Measurements from ENCODE around the gene HSPA5.
"Not testable (repeated sequence)": the region's sequence is repeated elsewhere in the genome, so short reads cannot be mapped to it uniquely, and the experiment has no call there.

HSPA5 gene

DNA sequence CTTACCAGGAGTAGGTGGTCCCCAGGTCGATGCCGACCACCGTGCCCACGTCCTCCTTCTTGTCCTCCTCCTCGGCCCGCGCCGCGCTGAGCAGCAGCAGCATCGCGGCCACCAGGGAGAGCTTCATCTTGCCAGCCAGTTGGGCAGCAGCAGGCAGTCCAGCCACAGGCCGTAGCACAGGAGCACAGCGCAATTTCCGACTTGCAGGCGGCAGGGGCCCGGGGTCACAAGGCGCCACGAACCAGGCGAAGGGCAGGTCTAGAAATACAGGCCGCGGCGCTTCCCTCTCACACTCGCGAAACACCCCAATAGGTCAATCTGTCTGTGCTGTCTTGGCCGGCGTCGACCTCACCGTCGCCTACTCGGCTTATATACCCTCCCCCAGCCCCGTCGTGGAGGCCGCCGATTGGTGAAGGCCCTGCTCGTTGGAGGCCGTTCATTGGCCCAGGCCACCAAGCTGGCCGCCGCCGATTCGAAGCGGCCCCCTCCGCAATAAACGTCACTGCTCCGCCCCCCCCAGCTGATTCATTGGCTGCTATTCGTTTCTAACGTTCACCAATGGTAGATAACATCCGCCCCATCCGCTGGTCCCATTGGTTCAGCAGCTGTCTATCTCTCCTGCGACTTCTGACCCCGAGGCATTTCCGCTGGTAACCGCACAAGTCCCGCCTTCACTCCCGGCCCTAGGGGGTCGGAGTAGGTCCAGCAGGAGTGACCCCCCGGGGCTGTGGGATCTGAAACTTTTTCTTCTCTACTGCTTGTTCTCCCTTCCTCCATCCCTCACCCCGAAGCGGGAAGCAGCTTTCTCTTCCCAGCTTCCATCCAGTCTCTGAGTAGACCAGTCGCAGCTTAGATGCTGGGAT lies at the start of gene HSPA5:
TSS of gene HSPA5 (minus strand) at position 344 of the 863 bp plus-strand sequence. CDS start at position 127, 217 bp downstream.
- DNase-seq (ENCODE audit: low read depth in 2 of 2, low spot score in 1 of 2), result peak; percentile 99

DNA sequence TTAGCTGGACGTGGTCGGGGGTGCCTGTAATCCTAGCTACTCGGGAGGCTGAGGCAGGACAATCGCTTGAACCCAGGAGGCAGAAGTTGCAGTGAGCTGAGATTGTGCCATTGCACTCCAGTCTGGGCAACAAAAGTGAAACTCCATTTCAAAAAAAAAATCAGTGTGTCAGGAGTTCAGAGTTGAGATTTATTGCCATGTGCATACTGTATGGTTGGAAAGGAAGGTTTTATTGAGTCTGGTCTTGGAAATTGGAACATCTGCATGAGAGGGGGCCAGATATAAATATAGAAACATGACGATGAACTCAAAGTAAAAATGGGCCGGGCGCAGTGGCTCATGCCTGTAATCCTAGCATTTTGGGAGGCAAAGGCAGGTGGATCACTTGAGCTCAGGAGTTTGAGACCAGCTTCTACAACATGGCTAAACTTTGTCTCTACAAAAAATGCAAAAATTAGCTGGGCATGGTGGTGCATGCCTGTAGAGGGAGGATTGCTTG lies 45.8 kb upstream of the HSPA5 start:
- not testable (repeated sequence) for DNase-seq (ENCODE audit: low read depth in 2 of 2, low spot score in 1 of 2)

DNA sequence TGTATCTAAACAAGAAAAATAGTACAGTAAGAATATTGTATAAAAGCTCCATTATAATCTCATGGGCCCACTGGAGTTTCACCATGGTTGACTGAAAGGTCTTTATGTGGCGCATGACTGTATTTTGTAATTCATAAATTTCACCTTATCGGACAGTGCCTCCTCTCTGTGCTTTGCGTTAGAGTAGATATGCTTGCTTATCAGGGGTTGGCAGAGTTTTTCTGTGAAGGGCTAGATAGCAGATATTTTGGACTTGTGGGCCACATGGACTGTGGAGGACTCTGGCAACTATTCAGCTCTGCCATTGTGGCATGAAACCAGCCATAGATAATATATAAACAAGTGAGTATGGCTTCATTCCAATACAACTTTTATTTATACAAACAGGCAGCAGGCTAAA lies 43.7 kb upstream of the HSPA5 start:
- DNase-seq (ENCODE audit: low read depth in 2 of 2, low spot score in 1 of 2), result no peak

DNA sequence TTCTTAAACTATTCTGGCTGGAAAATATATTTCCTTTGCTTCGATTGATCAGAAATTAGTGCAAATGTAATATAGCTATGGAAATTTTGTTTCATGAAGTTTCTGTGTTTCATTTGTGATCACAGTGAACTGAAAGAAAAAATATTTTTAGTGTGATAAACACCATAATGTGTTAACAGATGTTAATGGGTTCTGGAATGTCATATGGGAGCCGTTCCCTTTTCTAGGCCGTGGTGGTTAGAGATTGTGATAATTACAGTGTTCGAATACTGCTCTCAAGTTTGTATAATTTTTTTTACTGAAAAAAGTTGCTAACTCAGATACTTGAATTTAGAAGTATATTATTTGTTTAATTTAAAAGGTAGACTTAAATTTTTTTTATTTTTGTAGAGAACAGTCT lies 39.8 kb upstream of the HSPA5 start:
- no peak for DNase-seq (ENCODE audit: low read depth in 2 of 2, low spot score in 1 of 2)

DNA sequence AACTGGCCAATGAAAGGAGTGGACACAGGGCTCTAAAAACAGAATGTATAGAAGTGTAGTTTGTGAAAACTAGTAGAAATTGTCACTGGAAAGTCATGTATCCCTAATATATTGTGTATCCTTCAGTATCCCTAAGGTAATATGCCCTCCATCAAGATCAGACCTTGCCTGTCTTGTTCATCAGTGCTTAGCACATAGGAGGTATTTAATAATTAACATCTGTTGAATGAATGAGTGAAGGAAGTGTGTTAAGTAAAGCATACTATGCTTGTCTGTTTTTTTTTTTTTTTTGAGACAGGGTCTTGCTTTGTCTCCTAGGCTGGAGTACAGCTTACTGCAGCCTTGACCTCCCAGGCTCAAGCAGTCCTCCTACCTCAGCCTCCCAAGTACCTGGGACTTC lies 36.3 kb upstream of the HSPA5 start:
- DNase-seq (ENCODE audit: low read depth in 2 of 2, low spot score in 1 of 2), result no peak

DNA sequence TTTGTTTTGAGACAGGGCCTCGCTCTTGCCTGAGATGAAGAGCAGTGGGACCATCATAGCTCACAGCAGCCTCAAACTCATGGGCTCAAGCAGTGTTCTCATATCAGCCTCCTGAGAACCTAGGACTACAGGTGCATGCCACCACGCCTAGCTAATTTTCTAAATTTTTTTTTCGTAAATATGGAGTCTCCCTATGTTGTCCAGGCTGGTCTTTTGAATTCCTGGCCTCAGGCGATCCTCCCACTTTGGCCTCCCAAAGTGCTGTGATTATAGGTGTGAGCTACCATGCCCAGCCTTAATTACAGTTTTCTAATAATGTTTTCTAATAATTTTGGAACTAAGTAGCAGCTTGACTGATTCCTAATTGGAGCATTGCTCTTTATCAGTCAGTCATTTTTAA lies 35.6 kb upstream of the HSPA5 start:
- no peak for DNase-seq (ENCODE audit: low read depth in 2 of 2, low spot score in 1 of 2)

DNA sequence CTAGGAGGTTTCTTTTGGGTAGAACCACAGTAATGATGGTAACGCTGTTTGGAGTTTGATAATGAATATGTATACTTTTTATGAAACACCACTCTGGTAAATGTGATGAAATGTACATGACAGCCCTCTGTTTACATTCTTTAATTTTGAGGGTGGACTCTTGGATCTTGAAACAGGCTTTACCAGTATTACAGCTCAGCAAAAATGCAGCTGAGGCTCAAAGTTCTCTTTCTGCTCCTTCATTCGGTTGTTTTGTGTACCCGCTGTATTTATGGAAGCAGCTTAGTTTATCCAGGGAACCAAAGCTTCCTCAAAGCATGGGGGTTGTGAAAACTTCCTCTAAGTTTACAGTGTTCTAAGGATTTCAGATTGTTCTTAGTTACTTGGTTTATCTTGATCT lies 31.6 kb upstream of the HSPA5 start:
- no peak for DNase-seq (ENCODE audit: low read depth in 2 of 2, low spot score in 1 of 2)

DNA sequence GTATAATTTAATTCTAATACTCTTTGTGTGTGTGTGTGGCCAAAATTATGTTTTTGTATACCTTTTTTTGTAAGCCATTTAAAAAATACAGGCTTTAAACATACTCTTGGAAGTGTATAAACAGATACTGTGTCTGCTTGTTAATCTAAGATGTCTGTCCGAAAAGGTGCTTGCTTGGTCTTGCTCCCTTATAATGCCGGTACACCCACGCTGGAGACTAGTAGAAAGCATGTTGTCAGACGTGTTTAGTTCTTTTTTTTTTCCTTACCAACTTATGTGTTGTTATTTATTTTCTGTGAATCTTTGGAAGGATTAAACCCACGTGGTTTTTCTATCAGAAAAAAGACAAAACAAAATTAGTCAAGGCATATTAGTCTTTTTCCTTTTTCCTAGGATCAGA lies 29.9 kb upstream of the HSPA5 start:
- no peak for DNase-seq (ENCODE audit: low read depth in 2 of 2, low spot score in 1 of 2)

DNA sequence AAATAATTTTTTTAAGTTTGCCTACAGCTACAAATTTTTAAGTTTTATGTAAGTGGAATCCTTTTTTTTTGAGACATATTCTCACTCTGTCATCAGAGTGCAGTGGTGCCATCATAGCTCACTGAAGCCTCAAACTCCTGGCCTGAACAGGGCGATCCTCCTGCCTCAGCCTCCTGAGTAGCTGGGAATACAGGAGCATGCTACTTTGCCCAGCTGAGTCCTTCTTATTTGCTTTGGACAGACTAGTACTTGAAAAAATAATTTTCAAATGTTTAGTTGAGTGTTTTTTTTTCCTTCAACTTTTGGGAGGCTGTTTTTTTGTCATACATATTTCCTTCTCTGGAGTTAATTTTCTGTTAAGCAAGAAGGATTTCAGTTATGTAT lies 27.9 kb upstream of the HSPA5 start:
- DNase-seq (ENCODE audit: low read depth in 2 of 2, low spot score in 1 of 2), result no peak

DNA sequence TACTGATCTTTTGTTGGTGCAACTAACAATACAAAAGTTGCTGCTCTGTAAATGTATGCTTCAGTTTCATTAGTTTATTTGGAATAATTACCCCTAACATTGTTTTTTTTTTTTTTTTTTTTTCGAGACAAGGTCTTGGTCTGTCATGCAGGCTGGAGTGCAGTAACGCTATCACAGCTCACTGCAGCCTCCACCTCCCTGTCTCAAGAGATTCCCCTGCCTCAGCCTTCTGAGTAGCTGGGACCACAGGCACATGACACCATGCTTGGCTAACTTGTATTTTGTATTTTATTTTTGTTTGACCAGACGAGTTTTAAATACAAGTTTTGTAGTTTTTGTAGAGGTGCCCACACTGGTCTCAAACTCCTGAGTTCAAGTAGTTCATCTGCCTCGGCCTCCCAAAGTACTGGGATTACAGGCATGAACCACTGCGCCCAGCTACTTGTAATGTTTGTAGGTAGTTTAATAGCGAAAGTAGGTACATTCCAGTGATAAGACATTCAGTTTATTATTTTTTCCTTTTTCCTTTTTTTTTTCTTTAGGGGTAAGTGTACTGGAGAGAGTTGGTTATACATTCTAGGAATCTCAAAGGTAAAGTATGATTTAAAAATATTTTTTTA lies 27.4 kb upstream of the HSPA5 start:
- no peak for DNase-seq (ENCODE audit: low read depth in 2 of 2, low spot score in 1 of 2)

DNA sequence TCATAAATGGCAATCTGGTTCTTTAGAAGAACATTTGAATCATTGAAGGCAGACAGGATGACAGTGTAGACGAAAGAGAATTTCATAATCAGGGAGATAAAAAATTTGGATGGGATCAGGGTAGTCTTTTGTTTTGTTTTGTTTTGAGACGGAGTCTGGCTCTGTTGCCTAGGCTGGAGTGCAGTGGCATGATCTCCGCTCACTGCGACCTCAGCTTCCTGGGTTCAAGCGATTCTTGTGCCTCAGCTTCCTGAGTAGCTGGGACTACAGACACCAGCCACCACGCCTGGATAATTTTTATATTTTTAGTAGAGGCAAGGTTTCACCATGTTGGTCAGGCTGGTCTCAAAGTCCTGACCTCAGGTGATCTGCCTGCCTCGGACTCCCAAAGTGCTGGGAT lies 22.9 kb upstream of the HSPA5 start:
- DNase-seq (ENCODE audit: low read depth in 2 of 2, low spot score in 1 of 2), result not testable (repeated sequence)

DNA sequence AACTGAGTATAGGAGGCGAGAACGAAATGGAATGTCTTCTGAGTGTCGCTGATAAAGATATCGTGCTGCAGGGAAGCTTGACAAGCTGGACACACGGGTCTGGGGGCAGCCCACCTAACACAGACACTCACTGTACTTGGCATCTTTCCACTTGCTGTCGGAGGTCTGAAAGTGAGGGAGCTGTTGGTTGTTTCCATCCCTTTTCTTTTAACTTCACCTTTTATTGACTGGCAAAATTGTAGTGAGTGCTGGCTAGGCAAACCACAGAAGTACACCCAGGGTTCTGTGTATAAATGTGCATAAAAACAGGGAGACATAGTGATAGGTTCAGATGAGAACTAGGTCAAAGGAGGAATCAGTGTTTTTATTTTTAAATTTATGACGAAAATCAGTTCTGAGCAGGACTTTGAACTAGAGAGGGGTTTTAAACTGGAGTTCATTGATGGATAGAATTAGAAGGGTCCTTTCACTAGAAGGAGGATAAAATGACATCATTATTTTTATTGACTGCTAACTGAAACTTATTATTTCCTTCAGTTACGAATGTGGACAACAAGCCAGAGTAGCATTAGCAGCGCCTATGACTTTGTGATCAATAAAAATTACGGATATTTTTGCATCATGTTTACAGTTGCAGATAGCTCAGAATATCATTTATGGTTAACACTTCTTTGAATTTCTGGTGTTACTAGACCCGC lies 21.3 kb upstream of the HSPA5 start:
- no peak for DNase-seq (ENCODE audit: low read depth in 2 of 2, low spot score in 1 of 2)

DNA sequence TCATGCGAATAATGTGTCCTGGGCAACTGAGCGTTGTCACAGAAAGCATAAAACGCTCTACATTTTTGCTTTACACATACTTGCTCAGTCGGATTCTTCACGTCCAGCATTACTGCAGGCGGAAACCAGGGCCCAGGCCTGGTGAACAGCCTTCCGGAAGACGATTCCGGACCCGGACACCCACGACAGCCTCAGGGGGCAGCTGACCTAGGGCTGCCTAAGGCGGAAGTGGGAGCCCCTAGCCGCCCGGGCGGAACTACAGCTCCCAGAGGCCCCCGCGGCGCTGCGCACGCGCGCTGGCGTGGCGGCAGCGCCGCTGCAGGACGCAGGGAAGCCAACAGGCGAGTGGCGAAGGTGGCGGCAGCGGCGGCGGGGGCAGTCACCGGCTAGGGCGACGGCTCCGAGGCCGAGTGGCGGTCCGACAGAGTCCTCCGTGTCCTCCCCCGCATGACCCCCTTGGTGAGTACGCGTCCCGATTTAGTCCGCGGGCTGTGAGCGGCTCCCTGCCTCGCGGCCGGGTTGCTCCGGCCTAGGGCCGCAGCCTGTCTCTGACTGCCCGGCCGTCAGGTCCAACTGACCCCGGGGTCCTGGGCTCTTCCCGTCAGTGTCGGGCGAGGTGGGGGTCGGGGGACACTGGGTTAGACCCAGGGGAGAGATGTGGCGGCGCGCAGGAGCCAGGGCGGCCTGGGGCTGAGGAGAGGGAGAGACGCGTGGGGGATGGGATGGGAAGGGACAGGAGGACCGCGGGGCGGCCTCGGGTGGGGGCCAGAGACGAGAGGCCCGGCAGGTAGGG lies 20.6 kb upstream of the HSPA5 start, which contains the start of gene GAPVD1:
TSS of gene GAPVD1 (plus strand) at position 326 of the 793 bp plus-strand sequence. CDS start 37,096 bp downstream, outside the sequence.
- DNase-seq (ENCODE audit: low read depth in 2 of 2, low spot score in 1 of 2), result peak; percentile 62 to 73

DNA sequence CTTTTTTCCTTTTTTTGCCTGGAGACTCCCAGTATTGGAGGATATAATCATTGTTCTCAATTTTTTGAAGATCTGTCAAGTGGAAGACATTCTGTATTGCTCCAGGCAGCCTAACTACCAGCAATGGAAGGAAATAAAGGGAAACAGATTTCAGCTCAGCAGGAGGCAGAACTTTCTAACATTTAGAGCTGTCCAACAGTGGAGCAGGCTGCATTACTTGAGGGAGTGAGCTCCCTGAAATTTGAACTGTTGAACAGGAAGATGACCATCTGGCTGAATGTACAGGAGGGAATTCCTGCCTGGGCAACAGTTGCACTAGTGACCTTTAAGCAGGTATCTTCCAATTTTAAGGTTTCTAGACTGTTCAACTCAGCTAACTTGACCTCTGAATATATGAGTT lies 19.4 kb upstream of the HSPA5 start:
- DNase-seq (ENCODE audit: low read depth in 2 of 2, low spot score in 1 of 2), result no peak

DNA sequence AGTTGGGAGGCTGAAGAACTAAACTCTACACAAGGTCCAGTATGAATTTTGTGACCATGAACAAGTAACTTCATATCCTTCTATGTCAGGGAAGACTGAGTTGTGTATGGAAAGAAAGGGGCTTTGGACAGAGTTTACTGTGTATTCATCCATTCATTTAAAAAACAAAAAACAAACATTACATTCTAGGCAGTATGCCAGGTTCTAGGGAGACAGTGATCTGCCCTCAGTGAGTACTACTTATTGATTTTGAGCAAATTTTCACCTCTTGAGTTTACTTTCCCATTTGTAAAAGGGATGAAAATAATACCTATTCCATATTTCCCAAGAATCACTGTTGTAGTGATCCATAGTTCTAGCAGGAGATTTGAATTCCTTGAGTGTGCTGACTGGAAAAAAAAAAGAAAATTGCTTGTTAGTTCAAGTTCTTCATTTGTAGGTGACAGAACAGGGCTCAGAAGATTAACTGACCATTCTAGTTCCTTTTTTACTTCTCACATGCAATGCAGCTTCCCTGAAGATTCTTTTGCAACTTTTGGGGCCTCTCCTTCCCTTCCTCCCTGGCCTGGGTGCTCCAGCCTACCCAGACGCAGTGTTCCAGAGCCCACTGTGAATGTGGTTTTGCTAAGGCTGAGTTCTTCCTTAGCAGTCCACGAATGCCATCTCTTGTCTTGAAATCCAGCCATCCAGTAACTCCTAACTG lies 17.8 kb upstream of the HSPA5 start:
- no peak for DNase-seq (ENCODE audit: low read depth in 2 of 2, low spot score in 1 of 2)

DNA sequence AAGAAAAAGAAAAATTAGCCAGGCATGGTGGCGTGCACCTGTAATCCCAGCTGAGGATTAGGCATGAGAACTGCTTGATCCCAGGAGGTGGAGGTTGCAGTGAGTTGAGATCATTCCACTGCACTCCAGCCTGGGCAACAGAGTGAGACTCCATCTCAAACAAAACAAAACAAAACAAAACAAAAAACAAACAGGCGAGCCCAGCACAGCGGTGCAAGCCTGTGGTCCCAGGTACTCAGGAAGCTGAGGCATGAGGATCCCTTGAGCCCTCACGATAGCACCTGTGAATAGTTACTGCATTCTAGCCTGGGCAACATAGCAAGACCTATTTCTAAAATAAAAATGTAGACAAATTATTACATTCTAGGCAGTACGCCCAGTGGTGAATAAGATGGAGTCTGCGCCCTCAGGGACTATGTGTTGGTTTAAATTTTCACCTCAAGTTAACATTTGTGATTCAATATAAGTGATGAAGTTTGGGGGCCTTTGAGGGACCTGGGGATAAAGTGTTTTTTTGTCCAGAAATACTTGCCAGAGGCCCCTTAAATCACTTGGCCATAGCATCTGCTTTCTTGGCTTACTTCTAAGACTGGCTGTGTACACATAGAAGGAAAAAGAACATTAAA lies 17.1 kb upstream of the HSPA5 start:
- DNase-seq (ENCODE audit: low read depth in 2 of 2, low spot score in 1 of 2), result no peak

DNA sequence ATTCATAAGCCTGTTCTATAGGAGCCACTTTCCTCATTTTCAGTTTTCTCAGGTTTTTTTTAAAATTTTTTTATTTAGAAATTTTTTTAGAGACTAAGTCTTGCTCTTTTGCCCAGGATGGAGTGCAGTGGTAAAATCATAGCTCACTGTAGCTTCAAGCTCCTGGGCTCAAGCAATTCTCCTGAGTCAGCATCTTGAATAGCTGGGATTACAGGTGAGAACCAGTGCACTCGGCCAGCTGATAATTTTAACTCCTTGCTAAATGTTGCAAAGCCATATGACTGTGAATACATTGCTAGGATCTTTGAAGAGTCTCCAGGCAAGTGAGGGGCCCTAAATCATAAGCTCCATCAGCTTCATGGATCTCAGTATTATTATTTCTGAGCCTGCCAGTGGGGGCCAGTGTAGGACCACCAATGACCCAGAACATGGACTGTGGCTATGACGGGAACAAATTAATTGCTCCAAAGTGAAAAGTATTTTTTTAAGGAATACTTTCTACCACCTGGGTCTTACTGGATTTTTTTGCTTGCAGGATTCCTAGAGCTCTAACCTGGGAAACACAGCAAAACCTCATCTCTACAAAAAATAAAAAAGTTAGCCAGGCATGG lies 14.7 kb upstream of the HSPA5 start:
- no peak for DNase-seq (ENCODE audit: low read depth in 2 of 2, low spot score in 1 of 2)

DNA sequence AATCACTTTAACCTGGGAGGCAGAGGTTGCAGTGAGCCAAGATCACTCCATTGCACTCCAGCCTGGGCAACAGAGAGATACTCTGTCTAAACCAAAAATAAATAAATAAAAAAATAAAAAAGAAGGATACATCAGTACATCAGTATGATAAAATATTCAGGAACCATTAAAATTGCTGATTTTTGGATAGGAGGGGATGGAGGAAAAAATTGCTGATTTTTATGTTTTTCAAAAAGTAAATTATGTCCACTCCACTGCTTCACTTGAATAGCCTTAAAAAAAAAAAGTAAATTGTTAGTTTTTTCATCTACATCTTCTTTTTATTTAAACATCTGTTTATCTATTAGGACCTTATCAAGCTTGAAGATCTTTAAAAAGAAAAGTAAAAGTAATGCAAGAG lies 13.1 kb upstream of the HSPA5 start:
- no peak for DNase-seq (ENCODE audit: low read depth in 2 of 2, low spot score in 1 of 2)

DNA sequence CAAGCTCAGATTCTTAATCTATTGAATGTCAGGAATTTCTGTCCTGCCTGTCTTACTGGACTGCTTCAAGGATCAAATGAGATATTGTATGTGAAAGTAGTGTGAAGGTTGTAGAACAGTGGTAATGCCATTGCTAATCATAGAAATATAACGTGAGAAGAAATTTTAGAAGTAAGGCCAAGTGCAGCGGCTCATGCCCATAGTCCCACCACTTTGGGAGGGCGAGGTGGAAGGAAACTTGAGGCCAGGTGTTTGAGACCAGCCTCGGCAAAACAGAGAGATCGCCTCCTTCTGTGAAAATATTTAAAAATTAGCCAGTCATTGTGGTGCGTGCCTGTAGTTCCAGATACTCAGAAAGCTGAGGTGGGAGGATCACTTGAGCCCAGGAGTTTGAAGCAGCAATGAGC lies 5.1 kb upstream of the HSPA5 start:
- no peak for DNase-seq (ENCODE audit: low read depth in 2 of 2, low spot score in 1 of 2)
